Mononuclear cell (primary cell): ENCODE measurements around the gene TNNI3K. TPM values are rescaled to one million over a fixed set of nuclear protein-coding genes. Genes with fewer than 3 reads are reported as not detected.

ENCODE experiments used
- H3K27me3 ChIP-seq: 2 replicates; pipeline ENCODE4 v1.6.0; 2011; ENCODE audit warnings: low read length, control low read depth; ENCODE audit not compliant: insufficient read depth
- H3K4me1 ChIP-seq: 2 replicates; pipeline ENCODE4 v1.5.1; 2011; ENCODE audit warnings: mild to moderate bottlenecking, low read length, control low read depth; ENCODE audit not compliant: insufficient read depth
- H3K4me3 ChIP-seq: 2 replicates; pipeline ENCODE4 v1.5.1; 2011; ENCODE audit warnings: mild to moderate bottlenecking, low read length, moderate library complexity
- H3K9me3 ChIP-seq: 2 replicates; pipeline ENCODE4 v1.5.1; 2011; ENCODE audit warnings: low read depth, mild to moderate bottlenecking, control low read depth, low read length
- total RNA-seq: library from RNA; depleted of rRNA; stranded (reverse); fragments of >200 nt; gene quantifications from one replicate; pipeline ENCODE4 v1.2.3, GENCODE V29; 2012

TNNI3K gene
- total RNA-seq, 1 donor: 0.94 TPM

GRCh38 chr1:74548961-74549750 is 314.0 kb downstream of the TNNI3K start:
- no peaks in the 10 kb centered on the region for H3K9me3 ChIP-seq
- no peak overlapping the region for H3K4me3 ChIP-seq
- no peaks in the 10 kb centered on the region for H3K27me3 ChIP-seq
- no peaks in the 10 kb centered on the region for H3K4me1 ChIP-seq

GRCh38 chr1:74549932-74550331 is 314.7 kb downstream of the TNNI3K start:
- H3K4me3 ChIP-seq: no peak overlapping the region
- no peaks in the 10 kb centered on the region for H3K27me3 ChIP-seq
- no peaks in the 10 kb centered on the region for H3K4me1 ChIP-seq
- no peaks in the 10 kb centered on the region for H3K9me3 ChIP-seq

- Histone ChIP-seq H3K4me3 (no peak overlapping the region), H3K9me3 (no peaks in the 10 kb centered on the region), H3K4me1 (no peaks in the 10 kb centered on the region), H3K27me3 (no peaks in the 10 kb centered on the region)
Measured at GRCh38 chr1:74570797-74571492, 335.8 kb downstream of the TNNI3K start.

- Histone ChIP-seq H3K4me1 (no peaks in the 10 kb centered on the region), H3K9me3 (no peaks in the 10 kb centered on the region), H3K4me3 (no peak overlapping the region), H3K27me3 (no peaks in the 10 kb centered on the region)
Measured at GRCh38 chr1:74571493-74571800, 336.3 kb downstream of the TNNI3K start.

GRCh38 chr1:74571891-74572290 is 336.7 kb downstream of the TNNI3K start:
- H3K4me3 ChIP-seq: no peak overlapping the region
- H3K4me1 ChIP-seq: no peaks in the 10 kb centered on the region
- H3K27me3 ChIP-seq: no peaks in the 10 kb centered on the region
- no peaks in the 10 kb centered on the region for H3K9me3 ChIP-seq

- no peaks in the 10 kb centered on the region for H3K9me3 ChIP-seq
- H3K4me1 ChIP-seq: no peaks in the 10 kb centered on the region
- H3K27me3 ChIP-seq: no peaks in the 10 kb centered on the region
- H3K4me3 ChIP-seq: no peak overlapping the region
Measured at GRCh38 chr1:74578101-74578500, 342.9 kb downstream of the TNNI3K start.

GRCh38 chr1:74579425-74579824 is 344.2 kb downstream of the TNNI3K start:
- Histone ChIP-seq H3K27me3 (no peaks in the 10 kb centered on the region), H3K9me3 (no peaks in the 10 kb centered on the region), H3K4me3 (no peak overlapping the region), H3K4me1 (no peaks in the 10 kb centered on the region)

GRCh38 chr1:74583397-74583796 is 348.2 kb downstream of the TNNI3K start:
- Histone ChIP-seq H3K4me3 (no peak overlapping the region), H3K9me3 (no peaks in the 10 kb centered on the region), H3K4me1 (no peaks in the 10 kb centered on the region), H3K27me3 (no peaks in the 10 kb centered on the region)

GRCh38 chr1:74584185-74584584 is 349.0 kb downstream of the TNNI3K start:
- no peaks in the 10 kb centered on the region for H3K4me1 ChIP-seq
- H3K27me3 ChIP-seq: no peaks in the 10 kb centered on the region
- H3K9me3 ChIP-seq: no peaks in the 10 kb centered on the region
- H3K4me3 ChIP-seq: no peak overlapping the region

- H3K4me3 ChIP-seq: no peak overlapping the region
- H3K4me1 ChIP-seq: no peaks in the 10 kb centered on the region
- no peaks in the 10 kb centered on the region for H3K27me3 ChIP-seq
- no peaks in the 10 kb centered on the region for H3K9me3 ChIP-seq
Measured at GRCh38 chr1:74586253-74586897, 351.2 kb downstream of the TNNI3K start.

- Histone ChIP-seq H3K27me3 (no peaks in the 10 kb centered on the region), H3K4me1 (no peaks in the 10 kb centered on the region), H3K9me3 (no peaks in the 10 kb centered on the region), H3K4me3 (no peak overlapping the region)
Measured at GRCh38 chr1:74587888-74588287, 352.7 kb downstream of the TNNI3K start.

- Histone ChIP-seq H3K9me3 (no peaks in the 10 kb centered on the region), H3K4me3 (no peak overlapping the region), H3K27me3 (no peaks in the 10 kb centered on the region), H3K4me1 (no peaks in the 10 kb centered on the region)
Measured at GRCh38 chr1:74590288-74590687, 355.1 kb downstream of the TNNI3K start.

GRCh38 chr1:74591949-74592348 is 356.8 kb downstream of the TNNI3K start:
- Histone ChIP-seq H3K4me1 (no peaks in the 10 kb centered on the region), H3K4me3 (no peak overlapping the region), H3K9me3 (no peaks in the 10 kb centered on the region), H3K27me3 (no peaks in the 10 kb centered on the region)

- no peaks in the 10 kb centered on the region for H3K27me3 ChIP-seq
- H3K9me3 ChIP-seq: no peaks in the 10 kb centered on the region
- no peak overlapping the region for H3K4me3 ChIP-seq
- H3K4me1 ChIP-seq: no peaks in the 10 kb centered on the region
Measured at GRCh38 chr1:74592580-74593355, 357.6 kb downstream of the TNNI3K start.
